ENCODE data around the gene NOTCH2.
"Not testable (repeated sequence)": the region's sequence is repeated elsewhere in the genome, so short reads cannot be mapped to it uniquely, and the experiment has no call there.

NOTCH2 gene

DNA sequence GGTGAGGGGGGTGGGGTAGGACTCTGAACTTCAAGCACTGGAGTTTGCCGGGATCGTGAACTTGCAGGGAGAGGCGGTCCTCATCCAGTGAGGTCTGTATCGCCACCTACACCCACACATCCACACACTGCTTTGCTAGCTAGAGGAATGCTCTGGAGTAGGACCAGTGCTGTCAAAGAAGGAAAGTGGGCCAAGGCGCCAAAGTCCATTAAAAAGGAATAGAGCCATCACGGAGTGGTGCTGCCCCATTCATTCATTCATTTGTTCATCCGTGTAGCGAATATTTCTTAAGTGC, 405 bp upstream of the NOTCH2 start:
- not testable (repeated sequence) for DNase-seq (ENCODE audit: low read depth in 1 of 2, low spot score in 1 of 2)

DNA sequence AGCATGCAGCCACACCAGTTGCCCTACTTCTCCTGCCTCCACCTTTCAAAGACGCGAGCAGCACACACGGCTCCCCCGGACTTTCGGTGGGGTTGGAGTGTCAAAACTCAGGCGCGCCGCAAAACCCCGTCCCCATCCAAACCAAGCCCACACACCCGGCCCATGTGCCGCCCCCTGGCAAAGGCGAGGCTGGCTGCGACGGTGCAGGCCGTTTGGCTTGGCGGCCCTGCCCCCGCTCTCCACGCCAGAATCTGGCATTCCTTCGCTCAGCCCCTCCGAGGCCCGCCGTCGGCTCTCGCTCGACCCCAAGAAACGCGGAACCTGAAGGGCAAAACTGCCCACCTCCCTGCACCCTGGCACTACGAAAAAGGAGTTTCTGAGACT, 787 bp downstream of the NOTCH2 start:
- DNase-seq (ENCODE audit: low read depth in 1 of 2, low spot score in 1 of 2), result not testable (repeated sequence)

DNA sequence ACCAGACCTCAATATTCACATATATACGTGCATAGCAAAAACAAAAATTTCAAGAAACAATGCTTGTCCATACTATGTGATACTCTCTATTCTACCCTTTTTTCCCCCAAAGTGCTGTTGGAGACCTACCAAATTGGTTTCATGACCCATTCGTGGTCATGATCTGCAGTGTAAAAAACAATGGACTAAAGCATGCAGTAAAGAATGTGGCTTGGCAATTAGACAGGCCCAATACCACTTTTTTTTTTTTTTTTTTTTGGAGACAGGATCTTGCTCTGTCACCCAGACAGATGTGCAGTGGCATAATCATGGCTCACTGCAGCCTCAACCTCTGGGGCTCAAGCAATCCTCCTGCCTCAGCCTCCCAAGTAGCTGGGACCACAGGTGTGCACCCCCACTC, 21.3 kb downstream of the NOTCH2 start:
- DNase-seq (ENCODE audit: low read depth in 1 of 2, low spot score in 1 of 2), result not testable (repeated sequence)

DNA sequence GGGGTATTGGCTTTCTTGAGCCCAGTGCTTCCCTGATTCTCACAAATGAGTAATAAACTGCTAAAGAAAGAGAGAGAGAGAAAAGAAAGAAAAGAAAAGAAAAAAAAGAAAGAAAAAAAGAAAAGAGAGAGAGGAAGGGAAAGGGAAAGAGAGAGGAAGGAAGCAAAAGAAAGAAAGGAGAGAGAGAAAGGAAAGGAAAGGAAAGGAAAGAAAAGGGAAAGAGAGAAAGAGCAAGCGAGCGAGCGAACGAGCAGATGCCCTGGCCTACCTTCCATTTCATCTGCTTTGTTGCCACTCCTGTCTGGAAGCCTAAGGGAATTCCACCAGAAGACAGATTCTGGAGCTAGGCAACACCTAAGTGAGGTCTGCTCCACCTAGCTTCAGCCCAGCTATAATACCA, 27.7 kb downstream of the NOTCH2 start:
- DNase-seq (ENCODE audit: low read depth in 1 of 2, low spot score in 1 of 2), result not testable (repeated sequence)

DNA sequence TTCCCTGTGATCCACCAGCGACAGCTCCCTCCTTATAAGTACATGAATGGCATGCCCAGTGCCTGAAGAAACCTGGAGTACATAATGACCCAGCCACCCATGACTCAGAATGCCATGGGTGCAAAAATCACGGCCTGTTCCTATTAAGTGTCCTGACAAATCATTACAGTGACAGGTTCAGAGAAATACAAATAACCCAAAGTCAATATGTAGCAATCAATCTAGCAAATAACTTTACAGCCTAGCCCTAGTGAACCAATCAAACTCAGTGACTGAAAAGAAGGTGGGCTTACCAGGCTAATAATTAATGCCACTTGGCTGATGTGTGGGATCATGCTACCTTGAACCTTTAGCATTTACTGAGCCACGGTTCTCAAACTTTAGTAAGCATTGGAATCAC, 37.2 kb downstream of the NOTCH2 start:
- DNase-seq (ENCODE audit: low read depth in 1 of 2, low spot score in 1 of 2), result not testable (repeated sequence)

DNA sequence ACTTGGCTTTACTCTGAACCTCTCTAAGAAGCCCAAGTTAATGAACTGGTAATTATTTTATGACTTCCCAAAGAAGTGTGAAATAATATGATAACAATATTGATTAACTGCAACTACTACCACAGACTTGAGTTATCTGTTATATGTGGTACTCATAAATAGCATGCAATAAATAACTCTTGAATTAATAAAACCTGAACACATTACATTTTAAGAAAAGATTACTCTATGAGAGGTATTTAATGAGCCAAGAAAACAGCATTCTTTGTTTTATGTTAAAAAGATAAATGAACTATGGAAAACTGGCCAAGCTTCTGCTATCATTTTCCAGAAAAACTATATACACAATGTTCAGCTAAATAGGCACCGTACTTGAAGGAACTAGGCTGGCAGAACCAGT, 45.7 kb downstream of the NOTCH2 start:
- DNase-seq (ENCODE audit: low read depth in 1 of 2, low spot score in 1 of 2), result not testable (repeated sequence)

DNA sequence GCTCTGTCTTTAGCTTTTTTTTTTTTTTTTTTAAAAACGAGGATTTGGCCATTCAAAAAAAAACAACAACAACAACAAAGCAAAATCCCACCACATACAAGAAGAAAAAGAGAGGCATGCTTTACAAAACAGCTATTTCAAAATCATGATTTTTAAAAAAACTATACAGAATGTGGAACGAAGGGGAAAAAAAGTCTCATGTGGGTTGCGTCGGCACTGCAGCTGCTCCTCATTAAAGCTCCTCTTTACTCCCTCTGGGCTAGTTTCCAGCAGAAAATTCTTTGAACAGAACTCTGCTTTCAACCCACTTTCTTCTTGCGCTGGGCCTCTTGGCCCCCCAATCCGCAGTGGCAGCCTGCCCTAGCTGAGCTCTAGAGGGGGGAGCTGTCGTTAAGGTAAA, 54.5 kb downstream of the NOTCH2 start:
- DNase-seq (ENCODE audit: low read depth in 1 of 2, low spot score in 1 of 2), result not testable (repeated sequence)

DNA sequence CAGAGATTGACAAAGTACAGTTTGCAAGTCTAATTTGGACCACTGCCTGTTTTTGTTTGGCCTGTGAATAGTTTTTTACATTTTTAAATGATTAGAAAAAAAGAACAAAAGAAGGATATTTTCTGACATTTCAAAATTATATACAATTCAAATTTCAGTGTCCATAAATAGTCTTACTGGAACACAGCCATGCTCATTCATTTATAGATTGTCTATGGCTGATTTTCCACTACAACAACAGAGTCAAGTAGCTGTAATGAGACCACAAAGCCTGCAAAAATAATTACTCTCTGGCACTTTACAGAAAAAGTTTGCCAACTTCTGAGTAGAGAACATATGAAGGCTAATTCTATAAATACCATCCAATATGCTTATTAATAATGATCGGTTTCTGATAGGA, 61.1 kb downstream of the NOTCH2 start:
- not testable (repeated sequence) for DNase-seq (ENCODE audit: low read depth in 1 of 2, low spot score in 1 of 2)

DNA sequence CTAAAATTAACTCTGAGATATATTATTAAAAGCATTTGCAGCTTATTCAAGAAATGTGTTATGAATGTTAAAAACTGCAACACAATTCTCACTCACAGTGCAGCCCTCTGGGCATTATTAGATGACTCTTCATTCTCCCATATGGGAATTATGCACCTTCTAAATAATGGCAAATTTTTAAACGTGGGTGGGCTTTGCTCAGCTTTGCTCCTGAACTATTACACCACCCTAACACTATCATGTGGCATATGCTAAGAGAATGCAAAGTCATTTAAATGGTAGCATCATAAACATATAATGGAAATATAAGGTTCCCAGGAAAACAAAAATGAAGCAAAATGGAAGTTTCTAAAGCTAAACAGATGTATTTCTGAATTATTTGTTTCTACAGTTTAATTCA, 61.6 kb downstream of the NOTCH2 start:
- not testable (repeated sequence) for DNase-seq (ENCODE audit: low read depth in 1 of 2, low spot score in 1 of 2)

DNA sequence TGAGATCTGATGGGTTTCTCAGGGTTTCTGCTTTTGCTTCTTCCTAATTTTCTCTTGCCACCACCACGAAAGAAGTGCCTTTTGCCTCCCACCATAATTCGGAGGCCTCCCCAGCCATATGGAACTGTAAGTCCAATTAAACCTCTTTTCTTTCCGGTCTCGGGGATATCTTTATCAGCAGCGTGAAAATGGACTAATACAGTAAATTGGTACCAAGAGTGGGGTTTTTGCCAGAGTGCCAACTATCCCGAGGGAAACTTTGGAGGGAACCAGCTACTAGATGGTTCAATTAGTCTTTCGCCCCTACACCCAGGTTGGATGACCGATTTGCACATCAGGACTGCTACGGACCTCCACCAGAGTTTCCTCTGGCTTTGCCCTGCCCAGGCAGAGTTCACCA, 68.4 kb downstream of the NOTCH2 start:
- DNase-seq (ENCODE audit: low read depth in 1 of 2, low spot score in 1 of 2), result not testable (repeated sequence)

DNA sequence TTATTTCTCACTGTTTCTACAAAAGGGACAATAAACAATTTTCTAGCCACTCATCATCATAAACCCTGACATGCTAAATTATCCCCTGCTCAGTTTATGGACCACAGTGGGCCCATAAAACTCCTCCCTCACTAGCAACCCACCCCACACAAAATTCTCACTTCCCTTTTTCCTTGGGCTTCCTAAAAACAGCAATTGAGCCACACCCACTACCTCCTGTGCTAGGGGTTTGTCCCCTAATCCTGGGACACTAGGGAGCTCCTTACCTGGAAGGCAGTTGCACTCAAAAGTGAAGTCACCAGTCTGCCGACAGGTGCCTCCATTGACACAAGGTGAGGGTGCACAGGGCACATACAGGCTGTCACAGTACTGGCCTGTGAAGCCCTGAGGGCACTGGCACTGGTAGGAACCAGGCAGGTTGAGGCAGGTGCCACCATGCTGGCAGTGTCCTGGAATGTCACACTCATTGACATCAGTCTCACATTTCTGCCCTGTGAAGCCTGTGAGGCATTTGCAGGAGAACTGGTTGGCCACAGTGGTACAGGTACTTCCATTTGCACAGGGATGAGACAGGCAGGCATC, 72.6 kb downstream of the NOTCH2 start:
- DNase-seq (ENCODE audit: low read depth in 1 of 2, low spot score in 1 of 2), result not testable (repeated sequence)

DNA sequence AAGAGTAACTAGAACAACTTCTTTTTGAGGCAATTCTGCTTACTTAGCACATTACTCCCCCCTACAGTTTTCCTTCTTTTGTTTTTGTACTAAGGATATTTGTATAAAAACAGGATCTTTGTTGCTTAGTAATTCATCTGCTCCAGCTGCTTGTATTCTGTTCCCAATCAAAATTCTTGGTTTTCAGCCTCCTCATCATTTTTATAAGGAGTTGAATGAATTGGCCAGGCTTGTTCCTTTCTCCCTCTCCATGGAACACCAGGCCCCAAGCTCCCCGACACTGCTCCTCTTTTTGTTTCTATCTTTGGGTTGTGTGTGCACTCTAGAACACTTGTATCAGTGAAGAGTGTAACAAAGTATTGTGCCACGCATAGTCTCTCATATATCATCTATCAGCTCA, 73.5 kb downstream of the NOTCH2 start:
- DNase-seq (ENCODE audit: low read depth in 1 of 2, low spot score in 1 of 2), result not testable (repeated sequence)

DNA sequence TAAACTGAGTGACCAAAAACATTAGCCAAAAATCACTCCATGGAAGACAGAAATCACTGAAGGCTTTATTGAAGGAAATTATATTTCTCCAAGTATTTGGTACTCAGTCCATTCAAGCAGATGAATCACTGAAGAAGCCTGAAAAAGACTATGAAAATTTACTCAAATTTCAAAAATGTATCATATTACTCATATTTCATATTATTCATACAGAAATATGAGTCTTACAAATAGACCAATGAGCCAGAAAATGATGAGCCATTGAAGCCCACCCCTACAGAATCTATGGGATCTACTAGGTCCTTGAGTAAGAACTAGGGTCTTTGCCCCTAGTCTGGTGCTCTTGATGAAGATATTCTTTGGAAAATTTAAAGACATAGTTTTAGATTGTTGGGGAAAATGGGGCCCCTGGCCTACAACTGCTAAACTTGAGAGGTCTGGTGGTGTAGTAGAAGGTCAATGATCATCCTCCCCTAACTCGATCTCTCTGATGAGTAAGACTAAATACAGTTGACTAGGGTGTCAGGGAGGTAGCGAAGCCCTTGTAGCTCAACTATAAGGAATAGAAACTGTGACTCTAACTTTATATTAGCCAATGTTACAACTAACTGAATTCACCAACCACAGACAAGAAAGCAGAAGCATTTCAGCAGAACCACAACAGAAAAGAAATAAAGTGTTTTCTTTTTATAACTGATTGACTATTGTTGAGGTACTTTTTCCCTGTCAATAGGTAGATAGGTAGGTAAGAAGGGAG, 81.0 kb downstream of the NOTCH2 start:
- DNase-seq (ENCODE audit: low read depth in 1 of 2, low spot score in 1 of 2), result no peak

DNA sequence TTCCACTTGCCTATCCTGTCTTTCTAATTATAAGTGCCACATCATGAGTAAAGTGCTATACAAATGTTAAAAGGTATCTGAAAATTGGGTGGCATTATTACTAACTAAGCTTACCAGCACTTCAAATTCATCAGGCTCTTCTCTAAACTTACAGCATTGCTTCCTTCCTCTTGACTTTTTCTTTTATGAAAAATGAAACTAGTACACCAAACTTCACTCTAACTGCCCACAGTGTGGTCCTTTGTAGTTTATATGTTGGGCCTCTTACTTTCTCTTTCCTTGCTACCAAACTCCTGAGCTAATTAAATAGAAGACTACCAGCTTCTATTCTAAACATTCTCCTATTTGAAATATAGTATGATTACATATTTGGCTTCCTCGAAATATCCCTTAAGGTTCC, 81.8 kb downstream of the NOTCH2 start:
- no peak for DNase-seq (ENCODE audit: low read depth in 1 of 2, low spot score in 1 of 2)

DNA sequence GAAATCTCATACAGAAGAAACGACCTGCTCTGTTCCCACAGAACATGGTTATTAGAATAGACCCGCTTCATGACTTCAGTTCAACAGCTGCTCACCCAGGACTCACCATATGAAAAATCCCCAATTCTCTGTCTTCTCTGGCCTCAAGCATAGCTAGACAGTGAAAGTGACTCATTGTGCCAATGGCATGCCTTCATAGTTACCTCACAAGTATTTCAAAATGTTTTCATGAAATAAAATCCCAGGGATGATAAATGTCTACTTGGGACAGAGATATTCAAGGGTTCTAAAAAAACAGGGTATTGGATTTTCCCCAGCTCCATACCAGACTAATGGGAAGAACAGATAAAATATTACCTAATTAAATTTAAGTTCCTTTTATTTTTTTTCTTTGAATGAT, 82.3 kb downstream of the NOTCH2 start:
- DNase-seq (ENCODE audit: low read depth in 1 of 2, low spot score in 1 of 2), result no peak

DNA sequence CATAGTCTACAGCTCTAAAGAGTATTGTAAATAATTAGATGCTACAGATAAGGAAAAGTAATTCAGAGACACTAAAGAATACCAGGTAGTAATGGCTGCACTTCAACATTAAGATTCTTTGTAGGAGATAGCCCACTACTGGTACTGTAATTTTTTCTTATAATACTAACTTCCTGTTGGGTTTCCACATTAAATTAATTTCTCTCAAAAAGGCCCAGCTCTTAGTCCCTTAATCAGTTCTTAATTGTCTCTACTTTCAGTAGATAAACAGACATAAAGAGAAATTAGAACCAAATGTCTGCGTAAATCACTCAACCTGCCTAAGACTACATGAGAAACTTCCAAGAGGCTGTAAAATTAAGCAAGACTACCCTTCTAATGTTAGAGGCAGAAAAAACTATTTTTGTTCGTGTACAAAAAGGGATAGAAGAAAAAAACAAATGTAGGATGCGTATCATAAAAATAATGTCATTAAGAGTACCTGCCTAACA, 83.4 kb downstream of the NOTCH2 start:
- DNase-seq (ENCODE audit: low read depth in 1 of 2, low spot score in 1 of 2), result no peak

DNA sequence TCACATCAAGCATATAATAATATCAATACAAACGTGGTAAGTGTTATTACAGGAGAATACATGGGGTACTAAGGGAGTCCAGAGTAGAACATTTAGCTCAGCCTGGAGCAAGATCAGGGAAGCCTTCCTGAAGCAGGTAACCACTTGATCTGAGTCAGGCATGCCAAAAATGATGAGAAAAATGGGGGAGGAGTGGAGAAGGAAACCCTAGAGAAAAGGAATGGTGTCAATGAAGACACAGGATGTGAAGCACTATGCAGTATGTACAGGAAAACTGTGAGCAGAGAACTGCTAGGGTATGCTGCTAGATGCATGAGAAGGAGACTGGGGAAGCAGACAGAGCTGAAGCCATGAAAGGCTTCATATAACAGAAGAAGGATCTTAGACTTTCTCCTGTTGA, 84.7 kb downstream of the NOTCH2 start:
- no peak for DNase-seq (ENCODE audit: low read depth in 1 of 2, low spot score in 1 of 2)

DNA sequence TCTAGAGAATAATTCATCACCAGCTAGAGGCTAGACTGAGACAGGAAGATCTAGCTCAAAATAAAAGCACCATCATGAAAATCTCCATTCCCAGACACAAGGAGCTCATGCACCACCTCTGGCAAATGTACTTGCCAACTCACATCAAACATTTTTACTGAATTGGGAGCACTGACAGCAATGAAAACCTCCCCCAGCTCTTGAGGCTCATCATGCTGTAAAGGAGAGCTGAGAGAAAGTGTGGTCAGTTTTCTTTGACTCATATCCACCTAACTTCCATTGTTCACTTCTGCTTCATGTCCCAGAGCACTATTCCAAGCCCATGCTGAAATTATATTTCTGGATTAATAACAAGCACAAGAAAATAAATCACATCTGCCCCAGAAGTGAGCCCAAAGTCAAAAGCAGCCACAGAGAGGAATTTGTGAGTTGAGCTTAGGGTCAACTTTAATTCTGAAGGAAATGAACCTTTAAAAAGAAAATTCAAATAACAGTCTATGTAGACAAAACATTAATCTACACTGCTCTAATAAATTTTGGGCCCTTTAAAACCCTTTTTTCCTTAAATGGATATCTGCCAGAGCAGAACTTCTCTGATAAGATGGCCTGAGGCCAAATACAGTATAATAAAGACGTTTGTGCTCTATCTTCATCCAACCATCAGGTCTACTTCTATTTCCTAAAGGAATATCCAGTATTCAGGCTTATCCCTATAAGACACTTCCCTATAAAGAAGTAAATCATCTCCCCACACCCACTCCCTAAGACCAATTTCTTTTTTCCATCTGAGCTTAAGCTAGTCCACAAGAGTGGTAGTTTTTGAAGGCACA, 87.3 kb downstream of the NOTCH2 start:
- DNase-seq (ENCODE audit: low read depth in 1 of 2, low spot score in 1 of 2), result no peak

DNA sequence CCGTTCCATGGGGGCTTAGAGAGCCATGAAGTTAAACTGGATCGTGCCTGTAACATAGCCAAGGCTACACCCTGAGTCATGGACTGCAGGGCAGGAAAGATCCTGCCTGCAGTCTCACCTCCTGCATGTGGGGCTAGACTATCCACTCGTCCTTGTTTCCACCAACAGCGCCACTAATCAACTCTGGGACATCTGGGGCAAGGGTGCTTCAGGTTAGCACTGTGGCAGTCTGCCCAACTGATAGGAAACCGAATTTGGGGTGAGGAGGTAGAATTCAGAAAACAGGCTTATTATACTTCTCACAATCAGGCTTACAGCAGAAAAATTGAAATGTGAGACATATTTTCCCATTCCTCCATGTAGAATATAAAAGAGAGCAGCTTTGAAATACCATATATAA, 88.0 kb downstream of the NOTCH2 start:
- DNase-seq (ENCODE audit: low read depth in 1 of 2, low spot score in 1 of 2), result no peak

DNA sequence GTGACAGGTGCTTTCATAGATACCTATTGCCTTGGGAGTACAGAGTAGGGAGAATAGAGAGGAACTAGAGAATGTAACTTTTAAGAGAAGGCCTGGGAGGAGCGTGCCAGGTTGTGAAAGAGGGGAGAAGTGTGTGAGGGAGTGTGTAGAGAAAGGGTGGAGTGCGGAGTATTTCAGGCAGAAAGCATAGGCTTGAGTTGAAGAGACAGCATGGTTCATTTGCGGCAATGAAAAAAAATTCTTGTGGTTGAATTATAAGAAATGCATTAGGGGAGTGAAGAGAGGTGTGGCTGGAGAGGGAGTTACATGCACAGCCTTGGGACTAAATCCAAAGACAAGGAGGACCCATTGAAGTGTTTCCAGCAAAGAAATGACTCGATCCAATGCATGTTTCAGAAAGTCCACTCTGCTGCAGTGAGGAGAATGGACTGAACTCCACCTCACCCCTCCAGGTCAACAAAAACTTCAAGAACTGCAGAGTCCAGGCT, 91.4 kb downstream of the NOTCH2 start:
- no peak for DNase-seq (ENCODE audit: low read depth in 1 of 2, low spot score in 1 of 2)

DNA sequence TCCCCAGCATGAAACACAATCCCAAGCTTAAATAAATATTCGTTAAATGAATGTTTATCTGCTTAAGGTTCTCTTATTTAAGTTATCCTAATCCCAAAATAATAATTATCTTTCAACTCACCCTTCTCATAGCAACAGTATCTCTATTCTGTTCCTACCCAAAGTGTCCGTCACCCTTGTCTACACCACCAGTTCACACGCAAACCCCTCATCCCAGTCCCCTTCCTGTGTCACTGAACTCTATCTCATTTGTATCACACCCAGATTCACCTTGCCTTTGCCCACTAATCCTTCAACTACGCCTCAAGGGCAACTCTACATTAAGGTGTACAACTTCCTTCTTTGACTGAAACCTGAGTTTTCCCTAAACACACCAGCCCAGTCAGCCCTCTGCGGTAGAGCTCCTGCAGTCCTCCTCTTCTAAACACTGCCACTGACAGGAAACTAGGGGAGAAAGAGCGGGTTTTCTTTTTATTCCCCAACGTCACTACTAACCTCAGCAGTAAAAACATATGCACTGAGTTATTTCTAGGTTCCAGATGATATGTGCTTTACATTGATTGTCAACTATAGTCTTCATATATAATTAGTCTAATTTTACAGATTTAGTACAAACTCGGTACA, 92.2 kb downstream of the NOTCH2 start:
- DNase-seq (ENCODE audit: low read depth in 1 of 2, low spot score in 1 of 2), result not testable (repeated sequence)

Measured in activated CD4-positive, alpha-beta T cell treated with anti-CD3 and anti-CD28 coated beads, Interleukin-2, amount 50 U/mL, for 24 hours (primary cell).